NB4 (cell line): ENCODE measurements around the gene PSKH1.

Source experiments
- CTCF ChIP-seq: IDR thresholded peaks from one replicate; pipeline ENCODE4 v1.5.1; 2012; ENCODE audit warnings: low read depth, low read length
- POLR2A ChIP-seq: IDR thresholded peaks from 2 replicates; pipeline ENCODE4 v1.6.1; 2011; ENCODE audit warnings: mild to moderate bottlenecking; ENCODE audit not compliant: insufficient read length; ENCODE audit errors: extremely low read depth

- TF ChIP-seq CTCF (no peak), POLR2A (no peak)
These were observed 8.7 kb downstream of the PSKH1 start for GRCh38 chr16:67901734-67902133.
